Measurements from ENCODE around the gene GABARAP. TPM values are rescaled to one million over a fixed set of nuclear protein-coding genes. Genes with fewer than 3 reads are reported as not detected.
A peak's percentile ranks its signal among the peaks of the same experiment; 100 is the strongest.

The GABARAP gene
- total and polyA plus RNA-seq, 2 of the 8 experiments (the other 6 are each of a cell fraction or from before 2014, with no cell fraction given) = 252 to 581 TPM

- TF ChIP-seq, protein P1, sequence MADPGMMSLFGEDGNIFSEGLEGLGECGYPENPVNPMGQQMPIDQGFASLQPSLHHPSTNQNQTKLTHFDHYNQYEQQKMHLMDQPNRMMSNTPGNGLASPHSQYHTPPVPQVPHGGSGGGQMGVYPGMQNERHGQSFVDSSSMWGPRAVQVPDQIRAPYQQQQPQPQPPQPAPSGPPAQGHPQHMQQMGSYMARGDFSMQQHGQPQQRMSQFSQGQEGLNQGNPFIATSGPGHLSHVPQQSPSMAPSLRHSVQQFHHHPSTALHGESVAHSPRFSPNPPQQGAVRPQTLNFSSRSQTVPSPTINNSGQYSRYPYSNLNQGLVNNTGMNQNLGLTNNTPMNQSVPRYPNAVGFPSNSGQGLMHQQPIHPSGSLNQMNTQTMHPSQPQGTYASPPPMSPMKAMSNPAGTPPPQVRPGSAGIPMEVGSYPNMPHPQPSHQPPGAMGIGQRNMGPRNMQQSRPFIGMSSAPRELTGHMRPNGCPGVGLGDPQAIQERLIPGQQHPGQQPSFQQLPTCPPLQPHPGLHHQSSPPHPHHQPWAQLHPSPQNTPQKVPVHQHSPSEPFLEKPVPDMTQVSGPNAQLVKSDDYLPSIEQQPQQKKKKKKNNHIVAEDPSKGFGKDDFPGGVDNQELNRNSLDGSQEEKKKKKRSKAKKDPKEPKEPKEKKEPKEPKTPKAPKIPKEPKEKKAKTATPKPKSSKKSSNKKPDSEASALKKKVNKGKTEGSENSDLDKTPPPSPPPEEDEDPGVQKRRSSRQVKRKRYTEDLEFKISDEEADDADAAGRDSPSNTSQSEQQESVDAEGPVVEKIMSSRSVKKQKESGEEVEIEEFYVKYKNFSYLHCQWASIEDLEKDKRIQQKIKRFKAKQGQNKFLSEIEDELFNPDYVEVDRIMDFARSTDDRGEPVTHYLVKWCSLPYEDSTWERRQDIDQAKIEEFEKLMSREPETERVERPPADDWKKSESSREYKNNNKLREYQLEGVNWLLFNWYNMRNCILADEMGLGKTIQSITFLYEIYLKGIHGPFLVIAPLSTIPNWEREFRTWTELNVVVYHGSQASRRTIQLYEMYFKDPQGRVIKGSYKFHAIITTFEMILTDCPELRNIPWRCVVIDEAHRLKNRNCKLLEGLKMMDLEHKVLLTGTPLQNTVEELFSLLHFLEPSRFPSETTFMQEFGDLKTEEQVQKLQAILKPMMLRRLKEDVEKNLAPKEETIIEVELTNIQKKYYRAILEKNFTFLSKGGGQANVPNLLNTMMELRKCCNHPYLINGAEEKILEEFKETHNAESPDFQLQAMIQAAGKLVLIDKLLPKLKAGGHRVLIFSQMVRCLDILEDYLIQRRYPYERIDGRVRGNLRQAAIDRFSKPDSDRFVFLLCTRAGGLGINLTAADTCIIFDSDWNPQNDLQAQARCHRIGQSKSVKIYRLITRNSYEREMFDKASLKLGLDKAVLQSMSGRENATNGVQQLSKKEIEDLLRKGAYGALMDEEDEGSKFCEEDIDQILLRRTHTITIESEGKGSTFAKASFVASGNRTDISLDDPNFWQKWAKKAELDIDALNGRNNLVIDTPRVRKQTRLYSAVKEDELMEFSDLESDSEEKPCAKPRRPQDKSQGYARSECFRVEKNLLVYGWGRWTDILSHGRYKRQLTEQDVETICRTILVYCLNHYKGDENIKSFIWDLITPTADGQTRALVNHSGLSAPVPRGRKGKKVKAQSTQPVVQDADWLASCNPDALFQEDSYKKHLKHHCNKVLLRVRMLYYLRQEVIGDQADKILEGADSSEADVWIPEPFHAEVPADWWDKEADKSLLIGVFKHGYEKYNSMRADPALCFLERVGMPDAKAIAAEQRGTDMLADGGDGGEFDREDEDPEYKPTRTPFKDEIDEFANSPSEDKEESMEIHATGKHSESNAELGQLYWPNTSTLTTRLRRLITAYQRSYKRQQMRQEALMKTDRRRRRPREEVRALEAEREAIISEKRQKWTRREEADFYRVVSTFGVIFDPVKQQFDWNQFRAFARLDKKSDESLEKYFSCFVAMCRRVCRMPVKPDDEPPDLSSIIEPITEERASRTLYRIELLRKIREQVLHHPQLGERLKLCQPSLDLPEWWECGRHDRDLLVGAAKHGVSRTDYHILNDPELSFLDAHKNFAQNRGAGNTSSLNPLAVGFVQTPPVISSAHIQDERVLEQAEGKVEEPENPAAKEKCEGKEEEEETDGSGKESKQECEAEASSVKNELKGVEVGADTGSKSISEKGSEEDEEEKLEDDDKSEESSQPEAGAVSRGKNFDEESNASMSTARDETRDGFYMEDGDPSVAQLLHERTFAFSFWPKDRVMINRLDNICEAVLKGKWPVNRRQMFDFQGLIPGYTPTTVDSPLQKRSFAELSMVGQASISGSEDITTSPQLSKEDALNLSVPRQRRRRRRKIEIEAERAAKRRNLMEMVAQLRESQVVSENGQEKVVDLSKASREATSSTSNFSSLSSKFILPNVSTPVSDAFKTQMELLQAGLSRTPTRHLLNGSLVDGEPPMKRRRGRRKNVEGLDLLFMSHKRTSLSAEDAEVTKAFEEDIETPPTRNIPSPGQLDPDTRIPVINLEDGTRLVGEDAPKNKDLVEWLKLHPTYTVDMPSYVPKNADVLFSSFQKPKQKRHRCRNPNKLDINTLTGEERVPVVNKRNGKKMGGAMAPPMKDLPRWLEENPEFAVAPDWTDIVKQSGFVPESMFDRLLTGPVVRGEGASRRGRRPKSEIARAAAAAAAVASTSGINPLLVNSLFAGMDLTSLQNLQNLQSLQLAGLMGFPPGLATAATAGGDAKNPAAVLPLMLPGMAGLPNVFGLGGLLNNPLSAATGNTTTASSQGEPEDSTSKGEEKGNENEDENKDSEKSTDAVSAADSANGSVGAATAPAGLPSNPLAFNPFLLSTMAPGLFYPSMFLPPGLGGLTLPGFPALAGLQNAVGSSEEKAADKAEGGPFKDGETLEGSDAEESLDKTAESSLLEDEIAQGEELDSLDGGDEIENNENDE (IDR thresholded peaks at IDR 0.05; ENCODE audit: insufficient replicate concordance, low read length) = no peak
- no peak for TF ChIP-seq TCF12 (IDR thresholded peaks at IDR 0.05; ENCODE audit: low read depth, low read length)
- TF ChIP-seq GTF2F1 (IDR thresholded peaks at IDR 0.05; ENCODE audit: borderline replicate concordance, low read depth, low read length) = no peak
- TF ChIP-seq RXRA (IDR thresholded peaks at IDR 0.05; ENCODE audit: insufficient read depth, low read depth, low read length) = no peak
- TF ChIP-seq JUN (IDR thresholded peaks at IDR 0.05; ENCODE audit: low read depth, low read length) = no peak
- TF ChIP-seq SUZ12 (IDR thresholded peaks at IDR 0.05; ENCODE audit: low read length) = no peak
- TF ChIP-seq BRCA1 (IDR thresholded peaks at IDR 0.05; ENCODE audit: low read depth, low read length) = no peak
- TF ChIP-seq ATF3 (IDR thresholded peaks at IDR 0.05; ENCODE audit: insufficient read depth, low read depth, low read length) = no peak
- TF ChIP-seq SAP30 (IDR thresholded peaks at IDR 0.05; ENCODE audit: insufficient read depth, insufficient replicate concordance, low read length) = peak; percentile 68
These were observed 19.3 kb upstream of the GABARAP start (continued) for GRCh38 chr17:7261379-7262191.
